Small intestine (tissue), 7 donors: ENCODE results near the gene FIZ1. TPM values are rescaled to one million over a fixed set of nuclear protein-coding genes. Genes with fewer than 3 reads are reported as not detected.

Source experiments
- DNase-seq, 2 donors: peaks; one replicate each; pipeline versions ENCODE4 v3.0.0 to v3.0.0-alpha.2; 2013
- FAIRE-seq: peaks from 2 replicates; lab custom pipeline; 2012; peaks lifted over from hg19 to GRCh38; lab: Jason Lieb, UNC
- H3K27ac ChIP-seq, 3 donors: one replicate each; pipeline ENCODE4 v1.5.1; 2013; ENCODE audit warnings: low read length in 2 of 3, mild to moderate bottlenecking in 2 of 3, control low read depth in 1 of 3, inconsistent platforms in 1 of 3, low read depth in 1 of 3, moderate library complexity in 1 of 3
- H3K27me3 ChIP-seq, 3 donors: one replicate each; pipeline ENCODE4 v1.6.1; 2013; ENCODE audit warnings: low read length in 3 of 3, inconsistent platforms in 1 of 3; ENCODE audit not compliant: control insufficient read depth in 3 of 3, insufficient read depth in 3 of 3
- H3K36me3 ChIP-seq, 3 donors: one replicate each; pipeline ENCODE4 v1.6.1; 2013; ENCODE audit warnings: low read length in 3 of 3, inconsistent platforms in 1 of 3, low read depth in 1 of 3, mild to moderate bottlenecking in 1 of 3, moderate library complexity in 1 of 3; ENCODE audit not compliant: control insufficient read depth in 3 of 3, insufficient read depth in 2 of 3
- H3K4me1 ChIP-seq, 3 donors: one replicate each; pipeline ENCODE4 v1.6.1; 2013; ENCODE audit warnings: low read length in 2 of 3, inconsistent platforms in 1 of 3, low read depth in 1 of 3, mild to moderate bottlenecking in 1 of 3, moderate library complexity in 1 of 3; ENCODE audit not compliant: control insufficient read depth in 3 of 3, insufficient read depth in 2 of 3
- H3K4me3 ChIP-seq, 3 donors: one replicate each; pipeline ENCODE4 v1.5.1; 2013; ENCODE audit warnings: low read length in 3 of 3, control low read depth in 1 of 3, inconsistent platforms in 1 of 3, low read depth in 1 of 3, mild to moderate bottlenecking in 1 of 3, moderate library complexity in 1 of 3
- H3K9me3 ChIP-seq, 2 donors: one replicate each; pipeline ENCODE4 v1.6.1; 2013; ENCODE audit warnings: low read depth in 1 of 2, low read length in 1 of 2; ENCODE audit not compliant: control insufficient read depth in 2 of 2, insufficient read depth in 1 of 2
- WGBS, 3 donors: extraction: QIAGEN DNeasy Blood & Tissue Kit; methylation state at CpG; one replicate each; pipeline ENCODE4 v1.1.7; 2013; 5-methylcytosine and 5-hydroxymethylcytosine counted together
- polyA plus RNA-seq, 4 donors: library from polyadenylated mRNA; stranded (reverse) in 3 of 4; unstranded in 1 of 4; fragments of 200-250 nt in 3 of 4; fragments of 120-200 nt in 1 of 4; gene quantifications; one replicate each; pipeline versions ENCODE4 v1.2.1 to v1.2.3, GENCODE V29; 2013
- donor health status: healthy with polysubstance abuse.
- donor health status: control.
- donor health status: control.
- donor health status: Bipolar disorder and iron deficiency.
- donor health status: healthy.

FIZ1 gene
- polyA plus RNA-seq, 4 donors, result 7.2 to 13.0 (median 7.4) TPM

DNA sequence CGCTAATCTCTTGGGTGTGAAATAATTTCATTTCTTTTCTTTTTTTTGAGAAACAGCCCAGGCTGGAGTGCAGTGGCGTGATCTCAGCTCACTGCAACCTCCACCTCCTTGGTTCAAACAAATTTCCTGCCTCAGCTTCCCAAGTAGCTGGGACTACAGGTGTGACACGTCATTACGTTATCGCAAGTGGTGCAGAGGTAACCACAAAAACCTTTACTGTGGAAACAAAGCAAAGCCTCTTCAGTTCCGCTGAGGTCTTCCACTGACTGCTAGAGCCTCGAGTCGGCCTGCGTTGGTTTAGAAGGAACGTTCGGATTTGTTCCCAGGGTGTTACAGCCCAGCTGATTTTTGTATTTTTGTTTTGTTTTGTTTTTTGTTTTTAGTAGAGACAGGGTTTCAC, 27.0 kb upstream of the FIZ1 start:
- Histone ChIP-seq H3K36me3 (peaks cover 0 to 17% (median 0%) of the 10 kb centered on the region in 3 donors), H3K27ac (peak overlapping the region in 1 of 3 donors; percentile 61), H3K4me3 (no peak overlapping the region), H3K4me1 (peaks cover 4 to 13% (median 5%) of the 10 kb centered on the region in 3 donors), H3K27me3 (no peaks in the 10 kb centered on the region), H3K9me3 (no peaks in the 10 kb centered on the region)
- peak in 1 of 2 donors; percentile 75 for DNase-seq
- 9 to 49% (median 22%) methylated on average over 11 of the region's 11 CpGs for WGBS, 3 donors
- FAIRE-seq, result no peak

DNA sequence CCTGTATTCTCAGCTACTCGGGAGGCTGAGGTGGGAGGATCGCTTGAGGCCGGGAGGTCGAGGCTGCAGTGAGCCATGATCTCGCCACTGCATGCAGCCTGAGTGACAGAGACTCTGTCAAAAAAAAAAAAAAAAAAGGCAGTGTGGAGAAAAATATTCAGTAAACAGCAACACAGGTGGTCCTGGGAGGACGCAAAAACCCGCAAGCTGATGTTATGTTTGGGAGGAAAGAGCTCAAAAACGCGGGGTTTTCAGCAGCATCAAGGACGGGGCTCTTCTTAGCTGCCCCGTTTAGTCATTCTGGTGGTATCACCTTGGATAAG, 25.6 kb upstream of the FIZ1 start:
- FAIRE-seq (no peak), DNase-seq (no peak)
- 29 to 45% (median 36%) methylated on average over 11 of the region's 11 CpGs for WGBS, 3 donors
- Histone ChIP-seq H3K36me3 (peaks cover 0 to 28% (median 0%) of the 10 kb centered on the region in 3 donors), H3K4me1 (peaks cover 4 to 13% (median 5%) of the 10 kb centered on the region in 3 donors), H3K27me3 (no peaks in the 10 kb centered on the region), H3K4me3 (peak overlapping the region; percentile 17 to 67 (median 51)), H3K9me3 (no peaks in the 10 kb centered on the region), H3K27ac (peak overlapping the region in 2 of 3 donors; percentile 67 to 91)

DNA sequence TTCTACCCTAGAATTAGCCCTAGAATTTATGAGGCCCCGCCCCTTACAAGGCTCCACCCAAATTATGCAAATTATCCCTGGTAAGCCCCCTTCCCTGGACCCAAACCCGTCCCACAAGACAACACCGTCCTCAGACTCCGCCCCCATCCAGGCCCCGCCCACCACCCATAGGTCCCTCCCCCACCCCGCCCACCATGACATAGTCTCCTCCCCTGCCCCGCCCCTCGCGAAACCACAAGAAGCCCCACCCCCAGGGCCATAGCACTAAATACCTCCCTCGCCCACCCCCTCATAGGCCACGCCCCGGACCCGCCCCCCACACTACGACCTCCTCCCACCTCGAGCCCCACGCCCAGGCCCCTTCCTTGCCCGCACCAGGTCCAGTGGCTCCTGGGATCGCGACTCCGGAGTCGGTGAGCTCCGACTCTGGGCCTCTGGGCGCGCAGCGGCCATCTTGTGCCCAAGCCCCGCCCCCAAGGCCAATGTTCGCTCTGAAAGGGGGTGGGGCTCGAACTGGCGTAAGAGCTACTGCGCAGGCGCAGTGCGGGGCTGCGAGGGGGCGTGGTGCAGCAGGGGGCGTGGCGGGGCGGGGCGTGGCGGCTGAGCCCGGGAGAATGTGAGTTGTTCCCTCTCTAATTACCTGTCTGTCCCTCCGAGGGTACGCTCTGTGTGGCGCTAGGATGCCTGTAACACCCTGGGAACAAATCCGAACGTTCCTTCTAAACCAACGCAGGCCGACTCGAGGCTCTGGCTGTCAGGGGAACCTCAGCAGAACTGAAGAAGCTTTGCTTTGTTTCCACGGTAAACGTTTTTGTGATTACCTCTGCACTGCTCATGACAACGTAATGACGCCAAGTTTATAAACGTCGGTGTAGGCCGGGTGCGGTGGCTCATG, 25.0 kb upstream of the FIZ1 start, which contains the start of gene ZNF784:
Gene ZNF784, minus strand, starts transcription at position 458 of the 895 bp plus-strand sequence. Its CDS starts 5 bp downstream, at position 453.
- peaks cover 0 to 30% (median 0%) of the 10 kb centered on the region in 3 donors for H3K36me3 ChIP-seq
- H3K4me1 ChIP-seq, result peaks cover 4 to 13% (median 5%) of the 10 kb centered on the region in 3 donors
- no peaks in the 10 kb centered on the region for H3K9me3 ChIP-seq
- 0 to 1% (median 0%) methylated on average over 50 to 56 of the region's 56 CpGs for WGBS, 3 donors
- no peak for FAIRE-seq
- peak within 1 kb of the TSS; percentile 86 to 98 (median 91) for H3K27ac ChIP-seq
- peak within 1 kb of the TSS; percentile 51 to 67 (median 67) for H3K4me3 ChIP-seq
- H3K27me3 ChIP-seq, result no peaks in the 10 kb centered on the region
- DNase-seq, result peak; percentile 92 to 96

DNA sequence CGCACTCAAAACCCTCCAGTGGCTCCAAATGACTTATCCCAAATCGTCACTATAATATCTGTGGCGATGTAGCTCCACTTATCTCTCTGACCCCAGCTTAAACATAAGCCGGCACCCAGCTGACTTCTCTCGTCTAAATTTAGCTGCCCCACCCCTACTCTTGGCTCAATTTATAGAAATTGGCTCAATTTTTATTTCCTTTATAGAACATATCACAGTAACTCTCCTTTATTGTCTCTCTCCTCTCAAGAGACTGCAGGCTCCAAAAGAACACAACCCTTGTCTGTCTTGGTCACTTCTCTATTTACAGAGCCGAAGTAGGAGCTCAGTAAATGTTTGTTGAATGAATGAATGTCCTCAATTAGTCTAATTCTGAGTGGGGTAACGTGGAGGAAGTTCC, 24.2 kb upstream of the FIZ1 start:
- peak overlapping the region in 1 of 3 donors; percentile 4 for H3K4me3 ChIP-seq
- no peaks in the 10 kb centered on the region for H3K27me3 ChIP-seq
- DNase-seq (no peak), FAIRE-seq (no peak)
- H3K9me3 ChIP-seq, result no peaks in the 10 kb centered on the region
- H3K27ac ChIP-seq, result peak overlapping the region in 2 of 3 donors; percentile 29 to 39
- peaks cover 4 to 13% (median 5%) of the 10 kb centered on the region in 3 donors for H3K4me1 ChIP-seq
- WGBS, 3 donors, result 64 to 70% (median 68%) methylated on average over 7 of the region's 7 CpGs
- H3K36me3 ChIP-seq, result peaks cover 0 to 30% (median 0%) of the 10 kb centered on the region in 3 donors

DNA sequence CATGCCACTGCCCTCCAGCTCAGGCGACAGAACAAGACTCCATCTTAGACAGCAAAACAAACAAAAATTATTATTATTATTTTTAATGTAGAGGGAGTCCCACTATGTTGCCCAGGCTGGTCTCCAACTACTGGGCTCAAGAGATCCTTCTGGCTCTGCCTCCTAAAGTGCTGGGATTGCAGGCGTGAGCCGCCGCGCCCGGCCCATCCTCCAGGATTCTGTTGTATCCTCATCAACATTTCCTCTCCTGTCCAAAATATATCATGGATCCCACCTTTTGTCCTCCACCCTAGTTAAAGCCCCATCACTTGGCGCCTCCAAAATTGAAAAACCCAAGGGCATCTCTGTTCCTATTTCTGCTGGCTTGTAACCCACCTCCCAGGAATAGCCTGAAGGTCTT, 23.8 kb upstream of the FIZ1 start:
- Histone ChIP-seq H3K36me3 (peaks cover 0 to 32% (median 0%) of the 10 kb centered on the region in 3 donors), H3K27me3 (no peaks in the 10 kb centered on the region), H3K4me1 (peaks cover 4 to 13% (median 5%) of the 10 kb centered on the region in 3 donors), H3K4me3 (no peak overlapping the region), H3K9me3 (no peaks in the 10 kb centered on the region), H3K27ac (no peak overlapping the region)
- 95 to 96% (median 96%) methylated on average over 7 of the region's 7 CpGs for WGBS, 3 donors
- FAIRE-seq (no peak), DNase-seq (no peak)

DNA sequence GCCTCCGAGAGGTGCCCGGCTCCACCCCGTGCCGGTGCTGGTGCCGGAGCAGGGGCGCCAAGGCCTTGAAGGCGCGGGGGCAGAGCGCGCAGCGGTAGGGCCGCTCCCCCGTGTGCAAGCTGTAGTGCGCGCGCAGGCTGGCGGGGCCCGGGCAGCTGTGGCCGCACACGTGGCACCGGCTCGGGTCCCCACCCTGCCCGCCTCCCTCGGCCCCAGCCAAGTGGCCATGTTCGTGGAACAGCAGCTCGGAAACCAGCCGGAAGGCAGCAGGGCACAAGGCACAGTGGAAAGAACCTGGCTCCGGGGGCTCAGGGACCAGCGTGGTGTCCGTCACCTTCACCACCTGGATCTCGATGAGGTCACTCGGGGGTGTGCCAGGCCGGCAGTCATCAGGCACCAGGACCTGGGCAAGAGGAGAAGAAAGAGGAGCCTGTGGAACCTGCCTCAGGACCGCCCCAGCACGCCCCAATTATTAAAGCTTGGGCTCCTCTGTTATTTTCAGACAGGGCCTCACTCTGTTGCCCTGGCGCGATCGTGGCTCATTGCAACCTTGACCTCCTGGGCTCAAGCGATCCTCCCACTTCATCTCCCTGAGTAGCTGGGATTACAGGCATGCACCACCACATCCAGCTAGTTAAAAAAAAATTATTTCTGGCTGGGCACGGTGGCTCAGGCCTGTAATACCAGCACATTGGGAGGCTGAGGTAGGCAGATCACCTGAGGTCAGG, 23.1 kb upstream of the FIZ1 start:
- FAIRE-seq (no peak), DNase-seq (no peak)
- Histone ChIP-seq H3K4me1 (peaks cover 4 to 13% (median 5%) of the 10 kb centered on the region in 3 donors), H3K9me3 (no peaks in the 10 kb centered on the region), H3K27me3 (no peaks in the 10 kb centered on the region), H3K36me3 (peaks cover 0 to 38% (median 0%) of the 10 kb centered on the region in 3 donors), H3K27ac (no peak overlapping the region), H3K4me3 (no peak overlapping the region)
- WGBS, 3 donors, result 93 to 95% (median 94%) methylated on average over 38 to 40 of the region's 40 CpGs

DNA sequence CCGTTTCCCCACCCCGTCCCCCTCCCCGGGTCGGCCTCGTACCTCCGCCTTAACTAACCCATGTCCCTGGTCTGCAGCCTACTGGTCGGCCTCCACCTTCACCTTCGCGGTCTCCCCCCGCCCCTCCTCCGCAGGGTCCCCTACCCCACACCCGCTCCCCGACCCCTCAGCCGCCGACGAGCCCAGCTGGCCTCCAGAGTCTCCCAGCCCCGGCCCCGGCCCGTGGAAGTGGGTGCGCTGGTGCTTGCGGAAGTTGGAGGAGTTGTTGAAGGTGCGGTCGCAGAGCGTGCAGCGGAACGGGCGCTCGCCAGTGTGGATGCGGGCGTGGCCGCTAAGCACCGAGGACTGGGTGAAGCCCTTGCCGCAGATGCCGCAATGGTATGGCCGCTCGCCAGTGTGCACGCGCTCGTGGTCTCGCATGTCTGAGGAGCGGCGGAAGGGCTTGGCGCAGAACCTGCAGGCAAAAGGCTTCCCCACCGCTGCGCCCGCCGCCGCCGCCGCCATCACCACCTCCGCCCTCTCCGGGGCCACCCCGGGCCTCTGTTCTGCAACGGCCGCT, 22.4 kb upstream of the FIZ1 start:
- peaks cover 4 to 13% (median 5%) of the 10 kb centered on the region in 3 donors for H3K4me1 ChIP-seq
- no peak for FAIRE-seq
- no peaks in the 10 kb centered on the region for H3K9me3 ChIP-seq
- no peak for DNase-seq
- H3K36me3 ChIP-seq, result peaks cover 0 to 44% (median 1%) of the 10 kb centered on the region in 3 donors
- no peak overlapping the region for H3K27ac ChIP-seq
- no peaks in the 10 kb centered on the region for H3K27me3 ChIP-seq
- H3K4me3 ChIP-seq, result no peak overlapping the region
- 95 to 97% (median 96%) methylated on average over 53 to 55 of the region's 55 CpGs for WGBS, 3 donors

DNA sequence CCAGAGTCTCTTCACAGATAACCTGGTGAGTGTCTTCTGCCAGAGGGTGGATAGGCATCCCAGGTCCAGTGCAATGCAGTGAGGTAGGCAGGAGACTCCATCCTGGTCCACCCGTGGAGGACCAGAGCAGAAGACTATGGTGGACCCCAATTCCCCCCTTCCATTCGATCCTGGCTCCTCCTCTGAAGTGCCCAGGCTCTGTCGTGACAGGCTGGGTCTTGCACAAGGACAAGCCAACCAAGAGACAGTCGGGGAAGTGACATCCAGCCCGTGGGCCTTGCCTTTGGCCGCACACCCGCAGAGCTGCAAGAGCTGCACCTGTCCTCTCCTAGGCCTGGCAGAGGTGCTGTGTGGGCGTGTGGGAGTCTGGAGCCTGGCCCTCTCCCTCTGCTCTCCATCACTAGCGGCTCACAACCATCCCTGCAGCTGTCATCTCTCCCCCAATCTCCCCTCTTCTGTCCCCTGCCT, 21.9 kb upstream of the FIZ1 start:
- FAIRE-seq (no peak), DNase-seq (no peak)
- Histone ChIP-seq H3K27me3 (no peaks in the 10 kb centered on the region), H3K27ac (no peak overlapping the region), H3K4me1 (peaks cover 4 to 13% (median 5%) of the 10 kb centered on the region in 3 donors), H3K36me3 (peaks cover 3 to 49% (median 4%) of the 10 kb centered on the region in 3 donors), H3K4me3 (no peak overlapping the region), H3K9me3 (no peaks in the 10 kb centered on the region)
- 67 to 85% (median 76%) methylated on average over 8 to 9 of the region's 9 CpGs for WGBS, 3 donors
